HG03469 (cell line): ENCODE data around the gene UCP3.

Experiments
- ATAC-seq: cut with Tn5 transposase; IDR thresholded peaks from one replicate; pipeline ENCODE4 v1.9.1; 2021; ENCODE audit warnings: mild to moderate bottlenecking, moderate library complexity, moderate number of reproducible peaks; ENCODE audit not compliant: unreplicated experiment

The UCP3 gene

DNA sequence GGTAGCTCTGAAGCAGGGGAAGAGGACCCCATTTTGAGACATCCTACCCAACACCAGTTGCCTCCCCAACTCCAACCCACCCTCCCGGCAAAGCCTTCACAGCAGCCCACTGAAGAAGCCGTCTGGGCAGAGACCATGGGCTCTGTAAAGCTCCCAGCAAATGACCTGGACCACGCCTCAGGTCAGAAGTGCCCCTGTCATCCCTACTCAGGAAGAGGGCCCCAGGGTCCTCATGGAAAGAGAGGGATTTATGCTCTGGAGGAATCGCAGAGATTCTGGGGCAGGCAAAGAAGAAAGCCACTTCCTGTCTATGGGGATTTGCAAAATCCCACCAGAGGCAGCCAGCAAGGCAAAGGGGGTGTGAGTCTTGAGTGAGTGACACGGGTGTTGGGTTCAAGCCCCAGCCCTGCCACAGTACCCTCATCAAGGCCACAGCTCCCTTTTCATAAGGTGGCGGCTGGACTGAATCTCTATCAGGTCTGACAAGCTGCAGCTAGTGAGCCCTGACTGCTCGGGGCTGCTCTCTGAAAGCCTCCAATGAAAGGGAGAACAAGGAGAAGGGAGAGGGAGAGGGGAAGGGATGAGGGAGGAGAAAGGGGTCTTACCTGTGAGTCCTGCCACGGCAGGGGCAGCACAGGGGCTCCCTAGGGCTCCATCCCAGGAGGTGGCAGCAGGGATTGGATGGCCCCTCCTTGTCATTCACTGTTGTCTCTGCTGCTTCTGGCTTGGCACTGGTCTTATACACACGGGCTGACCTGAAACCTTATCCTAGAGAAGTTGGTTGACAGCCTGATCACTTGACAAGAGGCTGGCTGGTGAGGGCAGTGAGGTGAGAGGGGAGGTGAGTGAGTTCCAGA, at the start of gene UCP3:
TSS of gene UCP3 (minus strand) at position 713 of the 857 bp plus-strand sequence. CDS start 2,043 bp downstream, outside the sequence.
- ATAC-seq = no peak

- no peak for ATAC-seq
Measured at GRCh38 chr11:74057249-74058151, 48.6 kb upstream of the UCP3 start.

- ATAC-seq = no peak
Measured at GRCh38 chr11:74055938-74056337, 47.1 kb upstream of the UCP3 start.

DNA sequence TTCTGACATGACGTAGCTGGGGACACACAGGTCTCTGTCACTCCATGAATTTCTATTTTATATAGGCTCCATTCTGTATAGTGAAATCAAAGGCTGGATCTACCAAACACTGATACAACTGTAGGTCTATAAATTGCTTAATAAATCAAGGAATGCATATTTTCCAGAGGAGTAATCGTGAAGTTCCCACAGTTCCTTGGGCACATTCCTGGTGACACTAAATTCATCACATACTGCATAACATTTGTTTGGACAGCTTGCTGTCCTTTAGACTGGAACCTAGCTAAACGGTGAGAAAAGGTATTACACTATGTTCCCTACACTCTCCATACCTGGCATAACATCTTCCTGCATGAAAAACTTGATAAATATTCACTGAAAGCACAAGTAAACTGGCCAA, 41.6 kb upstream of the UCP3 start:
- ATAC-seq = no peak

DNA sequence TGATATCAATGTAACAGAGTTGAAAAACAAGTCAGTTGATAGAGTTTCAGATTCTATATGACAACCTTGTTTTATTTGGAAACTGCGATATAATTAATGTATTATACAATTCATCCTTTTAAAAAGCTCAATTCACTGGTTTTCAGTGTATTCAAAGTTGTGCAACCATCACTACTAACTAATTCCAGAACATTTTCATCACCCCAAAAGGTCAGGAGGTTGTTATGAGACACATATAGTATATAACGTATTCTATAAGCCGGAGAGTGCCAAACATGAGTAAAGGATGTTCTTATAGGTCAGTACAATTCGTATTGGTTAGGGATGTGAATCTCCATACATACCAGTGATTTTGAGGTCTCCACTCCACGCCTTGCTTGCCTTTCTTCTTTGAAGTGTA, 40.1 kb upstream of the UCP3 start:
- ATAC-seq = no peak

DNA sequence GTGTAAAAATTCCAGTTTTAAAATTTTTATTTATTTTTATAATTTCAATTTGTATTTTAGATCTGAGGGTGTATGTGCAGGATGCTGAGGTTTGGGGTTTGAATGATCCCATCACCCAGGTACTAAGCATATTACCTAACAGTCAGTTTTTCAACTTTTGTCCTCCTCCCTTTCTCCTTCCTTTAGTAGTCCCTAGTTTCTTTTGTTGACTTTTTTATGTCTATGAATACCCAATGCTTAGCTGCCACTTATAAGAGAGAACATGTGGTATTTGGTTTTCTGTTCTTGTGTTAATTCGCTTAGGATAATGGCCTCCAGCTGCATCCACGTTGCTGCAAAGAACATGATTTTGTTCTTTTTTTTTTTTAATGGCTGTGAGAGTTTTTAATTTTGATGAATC, 35.7 kb upstream of the UCP3 start:
- no peak for ATAC-seq

GRCh38 chr11:74043450-74043849, 34.6 kb upstream of the UCP3 start:
- ATAC-seq = no peak

DNA sequence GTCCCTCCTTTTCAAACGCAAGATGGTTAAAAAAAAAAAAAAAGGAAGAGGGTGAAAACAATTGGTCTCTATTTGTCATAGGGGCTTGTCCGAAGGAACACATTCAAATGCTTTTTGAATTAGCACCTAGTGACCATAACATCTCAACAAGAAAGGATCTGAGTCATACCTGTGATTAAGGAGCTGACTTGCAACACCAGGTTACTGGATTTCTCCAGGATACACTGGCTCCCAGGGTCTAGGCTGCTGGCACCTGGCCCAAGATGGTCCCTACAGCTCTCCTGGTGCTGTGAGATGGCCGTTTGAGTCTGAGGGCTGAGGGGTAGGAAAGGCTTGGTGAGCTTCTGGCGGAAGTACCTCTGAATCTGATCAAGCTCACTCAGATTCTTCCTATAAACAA, 28.4 kb upstream of the UCP3 start:
- no peak for ATAC-seq

DNA sequence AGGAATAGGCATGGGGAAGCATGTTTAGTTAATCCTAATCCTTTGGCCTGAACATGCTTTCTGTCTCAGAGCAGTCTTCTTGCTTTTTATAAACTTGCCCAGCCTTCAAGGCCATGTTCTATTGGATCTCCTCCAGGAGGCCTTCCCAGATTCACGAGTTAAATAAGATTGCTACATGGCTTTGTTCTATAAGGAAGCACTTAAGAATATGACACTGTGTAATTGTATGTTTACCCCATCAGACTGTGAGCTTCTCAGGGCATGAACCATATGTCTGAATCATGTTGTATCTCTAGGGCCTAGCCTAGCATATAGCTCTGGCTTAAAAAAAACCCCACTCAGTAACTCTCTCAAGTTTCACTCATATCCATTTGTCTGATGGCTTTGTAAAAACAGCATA, 26.4 kb upstream of the UCP3 start:
- no peak for ATAC-seq

- ATAC-seq = no peak
Measured at GRCh38 chr11:74033046-74033445, 24.2 kb upstream of the UCP3 start.

DNA sequence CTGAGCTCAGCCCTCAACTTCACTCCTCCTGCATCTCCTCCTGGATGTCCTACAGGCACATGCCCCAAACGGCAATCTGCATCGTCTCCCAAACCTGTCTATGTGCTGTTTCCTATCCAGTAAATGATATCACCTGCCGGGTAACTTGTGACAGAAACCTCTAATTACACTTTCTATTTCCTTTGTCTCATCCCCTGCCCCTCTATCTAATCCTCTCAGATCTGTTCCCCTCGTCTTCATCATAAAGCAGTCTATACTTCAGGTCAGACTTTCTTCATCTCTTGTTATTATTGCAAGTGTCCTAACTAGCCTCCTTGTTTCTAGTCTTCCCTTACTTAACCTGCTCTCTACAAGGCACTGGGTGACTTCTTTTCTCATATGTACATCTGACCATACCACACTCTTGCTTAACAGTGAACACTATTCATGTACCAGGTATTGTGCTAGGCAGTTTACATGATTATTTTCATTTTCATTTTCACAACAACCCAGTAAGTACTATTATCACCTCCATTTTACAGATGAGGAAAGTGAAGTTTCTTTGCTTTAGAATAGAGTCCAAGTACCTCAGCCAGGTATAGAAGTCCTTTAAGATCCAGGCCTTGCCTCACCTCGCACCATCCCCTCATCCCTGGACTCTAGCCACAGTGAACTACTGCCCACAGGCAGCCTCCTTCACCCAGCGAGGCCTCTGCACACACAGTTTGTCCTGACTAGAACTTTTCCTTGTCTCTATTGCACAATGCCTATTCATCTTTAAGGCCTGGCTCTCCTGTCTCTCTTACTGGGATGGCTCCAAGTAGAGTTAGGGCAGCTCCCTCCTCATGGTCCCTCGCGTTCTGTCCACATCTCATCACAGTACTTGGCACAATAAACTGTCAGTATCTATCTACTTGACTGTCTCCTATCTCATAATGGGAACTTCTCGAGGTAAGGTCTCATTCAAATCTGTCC, 22.1 kb upstream of the UCP3 start:
- ATAC-seq = no peak

DNA sequence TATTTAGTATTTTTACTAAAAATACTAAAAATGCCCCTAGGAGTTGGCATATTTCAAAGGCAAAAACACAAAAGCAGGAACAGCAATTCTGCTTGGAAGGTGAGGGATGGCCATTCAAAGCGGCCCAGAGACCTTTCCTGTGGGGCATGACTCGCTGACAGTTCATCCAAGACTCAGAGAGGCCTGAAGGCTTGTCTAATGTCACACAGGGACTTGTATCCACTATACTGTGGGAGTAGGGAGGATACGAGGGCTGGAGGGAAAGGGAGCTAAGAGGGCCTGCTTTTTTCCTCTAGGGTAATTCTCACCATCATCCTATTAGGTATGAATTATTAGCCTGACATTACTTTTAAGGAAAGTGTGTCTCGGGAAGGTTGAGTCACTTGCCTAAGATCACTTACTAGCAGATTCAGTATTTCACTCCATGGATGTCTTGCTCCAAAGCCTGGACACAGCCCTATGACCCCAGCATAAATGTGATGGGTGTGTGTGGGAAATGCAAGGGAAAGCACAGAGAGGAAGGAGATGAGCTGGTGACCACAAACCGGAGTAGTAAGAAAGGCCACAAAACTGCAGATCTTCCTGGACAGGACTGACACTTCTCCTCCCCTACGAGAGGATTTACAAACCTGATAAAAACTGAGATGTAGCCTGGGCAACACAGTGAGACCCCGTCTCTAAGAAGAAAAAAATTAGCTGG, 16.7 kb upstream of the UCP3 start:
- no peak for ATAC-seq

- no peak for ATAC-seq
Measured at GRCh38 chr11:74024261-74025029, 15.6 kb upstream of the UCP3 start.

DNA sequence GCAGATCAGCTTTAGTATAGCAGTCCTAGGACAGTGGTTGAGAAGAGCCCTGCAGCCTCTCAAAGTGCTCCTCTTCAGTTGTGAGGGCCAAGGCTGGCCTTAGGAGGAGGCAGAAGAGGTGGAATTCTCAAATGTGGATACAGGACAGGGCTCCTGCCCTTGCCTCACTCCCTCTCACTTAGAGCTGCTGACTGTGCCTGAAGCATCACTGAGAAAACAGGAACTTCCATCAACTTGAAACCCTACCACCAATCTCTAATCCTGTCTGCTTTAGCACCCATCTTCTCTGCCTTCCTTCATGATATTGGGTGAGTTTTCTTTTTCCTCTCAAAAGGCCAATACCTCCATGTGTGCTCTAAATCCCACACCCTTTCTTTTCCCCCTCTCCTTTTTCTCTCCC, 14.4 kb upstream of the UCP3 start:
- ATAC-seq = no peak

DNA sequence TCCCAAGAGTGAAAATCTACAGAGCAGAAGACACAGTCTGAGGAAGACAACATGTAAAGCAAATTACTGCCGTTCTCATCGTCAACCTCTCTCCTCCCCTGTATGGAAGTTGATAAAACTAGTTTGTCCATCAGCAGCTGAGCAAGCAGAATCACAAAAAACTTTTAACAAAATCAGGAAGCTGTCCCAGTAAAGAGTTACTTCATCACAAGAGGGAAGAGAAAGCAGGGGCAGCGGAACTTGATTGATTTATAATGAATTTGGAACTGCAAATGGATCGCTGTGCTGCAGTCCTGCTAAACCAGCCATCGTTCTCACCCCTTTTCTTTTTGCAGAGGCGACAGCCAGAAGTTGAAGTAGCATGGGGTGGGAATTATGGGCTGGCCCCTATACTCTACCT, 13.7 kb upstream of the UCP3 start:
- no peak for ATAC-seq

- no peak for ATAC-seq
Measured at GRCh38 chr11:74021998-74022397, 13.1 kb upstream of the UCP3 start.

DNA sequence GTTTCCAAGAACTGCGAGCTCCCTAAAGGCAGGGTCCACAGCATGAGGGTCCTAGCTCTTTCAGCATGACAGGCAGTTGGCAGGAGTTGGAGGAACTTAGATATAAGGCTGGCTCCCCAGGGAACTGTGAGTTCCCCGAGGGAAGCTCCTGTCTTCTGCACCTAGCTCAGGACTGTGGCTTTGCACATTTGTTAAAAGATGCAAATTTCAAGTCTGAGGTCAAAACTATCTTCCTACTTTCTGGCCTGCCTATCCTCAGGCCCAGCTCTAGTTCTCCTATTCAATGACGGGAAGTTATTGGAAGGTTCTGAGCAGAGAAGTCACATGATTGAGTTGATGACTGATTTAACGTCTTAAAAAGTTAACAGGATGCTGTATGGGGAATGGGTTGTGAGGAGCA, 11.7 kb upstream of the UCP3 start:
- no peak for ATAC-seq

- ATAC-seq = no peak
Measured at GRCh38 chr11:74019860-74020259, 11.0 kb upstream of the UCP3 start.

DNA sequence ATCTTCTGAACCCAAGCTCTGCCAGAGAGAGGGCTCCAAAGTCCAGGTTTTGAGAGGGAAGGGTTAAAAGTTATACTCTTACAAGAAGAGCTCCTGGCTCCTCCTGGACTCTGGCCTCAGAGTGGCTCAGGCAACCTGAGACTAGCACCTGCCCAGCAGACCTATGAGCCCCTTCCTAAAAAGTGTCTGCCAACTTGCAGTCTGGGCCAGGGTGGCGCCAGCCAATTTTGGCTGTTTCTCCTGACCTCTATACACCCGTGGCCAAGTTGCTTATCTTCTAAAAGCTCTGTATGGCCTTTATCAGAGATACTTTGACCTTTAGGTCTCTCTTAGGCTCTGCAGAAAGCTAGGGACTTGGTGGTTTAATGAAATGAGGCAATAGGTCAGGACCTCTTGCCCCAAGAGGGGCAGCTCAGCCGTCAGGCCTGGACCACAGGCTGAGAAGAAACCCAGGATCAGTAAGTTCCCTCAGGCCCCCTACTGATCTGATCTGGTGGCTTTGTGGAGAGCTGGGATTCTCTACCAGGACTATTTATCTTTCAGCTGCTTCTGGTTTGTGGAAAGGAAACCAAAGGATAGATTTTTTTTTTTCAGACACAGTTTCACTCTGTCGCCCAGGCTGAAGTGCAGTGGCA, 10.3 kb upstream of the UCP3 start:
- ATAC-seq = no peak
